H1 (cell line): ENCODE measurements around the gene STX17. TPM values are rescaled to one million over a fixed set of nuclear protein-coding genes. Genes with fewer than 3 reads are reported as not detected.
A peak's percentile ranks its signal among the peaks of the same experiment; 100 is the strongest.
"Not testable (repeated sequence)": the region's sequence is repeated elsewhere in the genome, so short reads cannot be mapped to it uniquely, and the experiment has no call there.

ENCODE experiments used
- CTCF ChIA-PET: fragments of 300-600 bp; sonication (Branson Sonifier 250); formaldehyde crosslinking; loops from one replicate; lab custom pipeline; 2021; ENCODE audit not compliant: partially characterized antibody; lab: Charles Lee
- POLR2A ChIA-PET: fragments of 300-600 bp; sonication (Branson Sonifier 250); formaldehyde crosslinking; loops from one replicate; lab custom pipeline; 2021; ENCODE audit warnings: inconsistent platforms; ENCODE audit not compliant: partially characterized antibody; lab: Charles Lee
- DNase-seq, 2 experiments: peaks; one replicate each; pipeline versions ENCODE4 v3.0.0 to v3.0.0-alpha.2; 2010 to 2022; ENCODE audit warnings: low spot score in 2 of 2, low read depth in 1 of 2, mixed read lengths in 1 of 2
- FAIRE-seq: peaks from 2 replicates; lab custom pipeline; 2011; peaks lifted over from hg19 to GRCh38; lab: Jason Lieb, UNC
- H2AFZ ChIP-seq: 2 replicates; pipeline ENCODE4 v1.8.1; 2012; ENCODE audit warnings: low read length, inconsistent platforms
- H2AK5ac ChIP-seq: 2 replicates; pipeline ENCODE4 v1.6.1; 2013; ENCODE audit warnings: low read depth, low read length
- H2BK120ac ChIP-seq: replicated peaks from 2 replicates; pipeline ENCODE3; 2013; ENCODE audit warnings: low read depth, low read length, inconsistent platforms
- H2BK12ac ChIP-seq: 2 replicates; pipeline ENCODE4 v1.6.1; 2013; ENCODE audit warnings: low read depth, low read length
- H2BK15ac ChIP-seq: 2 replicates; pipeline ENCODE4 v1.6.1; 2013; ENCODE audit warnings: low read length
- H2BK20ac ChIP-seq: 2 replicates; pipeline ENCODE4 v1.6.1; 2013; ENCODE audit warnings: low read length
- H2BK5ac ChIP-seq: 2 replicates; pipeline ENCODE4 v1.6.1; 2013; ENCODE audit warnings: low read depth, low read length
- H3K14ac ChIP-seq: 2 replicates; pipeline ENCODE4 v1.6.1; 2013; ENCODE audit warnings: inconsistent platforms; ENCODE audit not compliant: insufficient read length
- H3K18ac ChIP-seq: 2 replicates; pipeline ENCODE4 v1.6.1; 2013; ENCODE audit warnings: low read length; ENCODE audit errors: extremely low read depth
- H3K23ac ChIP-seq: 2 replicates; pipeline ENCODE4 v1.6.1; 2013; ENCODE audit warnings: inconsistent platforms; ENCODE audit not compliant: insufficient read length
- H3K23me2 ChIP-seq: 2 replicates; pipeline ENCODE4 v1.6.1; 2013; ENCODE audit warnings: low read depth, low read length
- H3K27ac ChIP-seq: 2 replicates; pipeline ENCODE4 v1.6.1; 2011; ENCODE audit warnings: low read depth, low read length, inconsistent platforms
- H3K27me3 ChIP-seq, 4 experiments: replicated peaks in 1 of 4; 1 replicate in 1 of 4; 2 replicates in 3 of 4; pipeline versions ENCODE4 v1.6.1 to v1.8.1; 2011 to 2013; ENCODE audit warnings: low read length in 3 of 4, mild to moderate bottlenecking in 3 of 4, inconsistent platforms in 2 of 4, mixed read lengths in 2 of 4, moderate library complexity in 1 of 4; ENCODE audit not compliant: control insufficient read depth in 3 of 4, insufficient read depth in 3 of 4; ENCODE audit errors: extremely low read depth in 1 of 4
- H3K36me3 ChIP-seq, 4 experiments: 2 replicates each; pipeline versions ENCODE4 v1.6.1 to v1.8.1; 2011 to 2013; ENCODE audit warnings: mild to moderate bottlenecking in 4 of 4, low read length in 3 of 4, moderate library complexity in 2 of 4, control low read depth in 1 of 4, inconsistent platforms in 1 of 4; ENCODE audit not compliant: insufficient read depth in 4 of 4, control insufficient read depth in 2 of 4
- H3K4ac ChIP-seq: replicated peaks from 2 replicates; pipeline ENCODE3; 2013; ENCODE audit warnings: low read length, low read depth, mixed read lengths, inconsistent platforms; ENCODE audit not compliant: insufficient read length
- H3K4me1 ChIP-seq, 4 experiments: replicated peaks in 1 of 4; 1 replicate in 1 of 4; 2 replicates in 3 of 4; pipeline versions ENCODE4 v1.6.1 to v1.8.1; 2011 to 2013; ENCODE audit warnings: low read length in 3 of 4, inconsistent platforms in 2 of 4, mixed read lengths in 1 of 4; ENCODE audit not compliant: insufficient read depth in 4 of 4, control insufficient read depth in 3 of 4
- H3K4me2 ChIP-seq, 2 experiments: 2 replicates each; pipeline versions ENCODE4 v1.6.1 to v1.8.1; 2011 to 2013; ENCODE audit warnings: low read depth in 2 of 2, low read length in 2 of 2, control low read depth in 1 of 2, inconsistent platforms in 1 of 2, mild to moderate bottlenecking in 1 of 2; ENCODE audit not compliant: insufficient read depth in 1 of 2
- H3K4me3 ChIP-seq, 4 experiments: fragments of 200-600, 300-600 bp in 1 of 4; sonication (generic), shearing (Covaris generic), sonication (Bioruptor Twin) in 1 of 4; 2 replicates each; pipeline versions ENCODE4 v1.5.1 to v1.8.1; 2011 to 2016; ENCODE audit warnings: low read length in 4 of 4, low read depth in 3 of 4, control low read depth in 2 of 4, inconsistent platforms in 2 of 4, mild to moderate bottlenecking in 2 of 4, mixed read lengths in 1 of 4, moderate library complexity in 1 of 4; ENCODE audit not compliant: insufficient read depth in 2 of 4; ENCODE audit errors: extremely low read depth in 1 of 4
- H3K56ac ChIP-seq: replicated peaks from 2 replicates; pipeline ENCODE3; 2013; ENCODE audit warnings: low read depth, mild to moderate bottlenecking, mixed read lengths, low read length, inconsistent platforms; ENCODE audit not compliant: insufficient read length
- H3K79me1 ChIP-seq: 2 replicates; pipeline ENCODE4 v1.6.1; 2013; ENCODE audit warnings: low read depth, low read length, control low read depth
- H3K79me2 ChIP-seq, 2 experiments: 2 replicates each; pipeline versions ENCODE4 v1.6.1 to v1.8.1; 2012 to 2013; ENCODE audit warnings: low read length in 2 of 2, mild to moderate bottlenecking in 2 of 2, inconsistent platforms in 1 of 2; ENCODE audit not compliant: insufficient read depth in 2 of 2, control insufficient read depth in 1 of 2
- H3K9ac ChIP-seq, 4 experiments: replicated peaks in 1 of 4; 1 replicate in 1 of 4; 2 replicates in 3 of 4; pipeline versions ENCODE4 v1.6.1 to v1.8.1; 2011 to 2013; ENCODE audit warnings: low read depth in 3 of 4, low read length in 3 of 4, control low read depth in 2 of 4, mild to moderate bottlenecking in 2 of 4, moderate library complexity in 2 of 4, inconsistent platforms in 1 of 4; ENCODE audit errors: extremely low read depth in 1 of 4
- H3K9me3 ChIP-seq, 2 experiments: 2 replicates each; pipeline versions ENCODE4 v1.6.1 to v1.8.1; 2012 to 2013; ENCODE audit warnings: mild to moderate bottlenecking in 2 of 2, moderate library complexity in 2 of 2, control low read depth in 1 of 2, inconsistent platforms in 1 of 2, low read depth in 1 of 2, low read length in 1 of 2, mixed read lengths in 1 of 2; ENCODE audit not compliant: insufficient read depth in 2 of 2
- H4K20me1 ChIP-seq, 2 experiments: replicated peaks in 1 of 2; 2 replicates each; pipeline versions ENCODE3 to v1.8.1; 2011 to 2013; ENCODE audit warnings: inconsistent platforms in 2 of 2, low read length in 2 of 2, mild to moderate bottlenecking in 1 of 2; ENCODE audit not compliant: insufficient read depth in 2 of 2, control insufficient read depth in 1 of 2
- H4K5ac ChIP-seq: 2 replicates; pipeline ENCODE4 v1.6.1; 2013; ENCODE audit warnings: low read length, low read depth, mixed read lengths, inconsistent platforms; ENCODE audit not compliant: insufficient read length
- H4K8ac ChIP-seq: 2 replicates; pipeline ENCODE4 v1.8.0; 2013; ENCODE audit warnings: mild to moderate bottlenecking, moderate library complexity, low read length, inconsistent platforms; ENCODE audit not compliant: insufficient read depth; ENCODE audit errors: extremely low read depth
- H4K91ac ChIP-seq: replicated peaks from 2 replicates; pipeline ENCODE3; 2013; ENCODE audit warnings: low read length, mixed read lengths, inconsistent platforms; ENCODE audit not compliant: insufficient read length
- ATF2 ChIP-seq: IDR thresholded peaks from 2 replicates; pipeline ENCODE4 v1.6.1; 2012; ENCODE audit warnings: low read length, inconsistent platforms
- E2F6 ChIP-seq: IDR thresholded peaks from 2 replicates; pipeline ENCODE4 v1.6.1; 2012; ENCODE audit warnings: inconsistent platforms
- GABPA ChIP-seq: IDR thresholded peaks from 2 replicates; pipeline ENCODE4 v1.6.1; 2011; ENCODE audit warnings: mild to moderate bottlenecking, low read length, moderate library complexity, borderline replicate concordance; ENCODE audit not compliant: insufficient read depth
- KDM4A ChIP-seq: IDR thresholded peaks from one replicate; pipeline ENCODE4 v1.7.1; 2012; ENCODE audit warnings: low read depth, mild to moderate bottlenecking, moderate library complexity, low read length, inconsistent platforms; ENCODE audit not compliant: severe bottlenecking
- SIN3A ChIP-seq, 2 experiments: IDR thresholded peaks in 1 of 2; conservative IDR thresholded peaks in 1 of 2; 2 replicates each; pipeline ENCODE4 v1.6.1; 2011 to 2012; ENCODE audit warnings: low read length in 2 of 2, improper control_type of control experiment in 1 of 2, low read depth in 1 of 2, mild to moderate bottlenecking in 1 of 2
- SP4 ChIP-seq: IDR thresholded peaks from 2 replicates; pipeline ENCODE4 v1.6.1; 2012; ENCODE audit warnings: low read length, inconsistent platforms
- WGBS, 2 experiments: shearing (Covaris generic) in 1 of 2; methylation state at CpG; one replicate each; pipeline versions ENCODE4 v1.1.6 to v1.1.7; 2013 to 2015; ENCODE audit warnings: low lambda C conversion rate in 2 of 2, mixed read lengths in 2 of 2, inconsistent platforms in 1 of 2, low coverage in 1 of 2, missing lambda C conversion rate in 1 of 2; ENCODE audit not compliant: insufficient replicate concordance in 2 of 2, insufficient coverage in 1 of 2, insufficient read length in 1 of 2; ENCODE audit errors: extremely low coverage in 1 of 2, missing lambda C conversion rate in 1 of 2; 5-methylcytosine and 5-hydroxymethylcytosine counted together
- polyA plus RNA-seq, 7 experiments: library from polyadenylated mRNA; depleted of rRNA in 3 of 7; stranded (reverse) in 5 of 7; unstranded in 2 of 7; fragments of >200 nt in 5 of 7; fragments of 200-250 nt in 2 of 7; gene quantifications; 1 replicate in 5 of 7; 2 replicates in 1 of 7; 4 replicates in 1 of 7; pipeline versions ENCODE4 v1.2.1 to v1.2.3, GENCODE V29; 2011 to 2013; ENCODE audit warnings: missing spikeins in 2 of 7, mixed read lengths in 2 of 7
- total RNA-seq: library from RNA; stranded (reverse); fragmentation: NEBNext Ultra II Directional; extraction: Animal tissue kit (Norgen Biotek cat#: 25700); gene quantifications from 2 replicates; pipeline ENCODE4 v1.2.1, GENCODE V29; 2021

The STX17 gene
- total and polyA plus RNA-seq, 2 of the 8 experiments (the other 6 are each of a cell fraction or from before 2014, with no cell fraction given) = 4.5 to 16.3 TPM

DNA sequence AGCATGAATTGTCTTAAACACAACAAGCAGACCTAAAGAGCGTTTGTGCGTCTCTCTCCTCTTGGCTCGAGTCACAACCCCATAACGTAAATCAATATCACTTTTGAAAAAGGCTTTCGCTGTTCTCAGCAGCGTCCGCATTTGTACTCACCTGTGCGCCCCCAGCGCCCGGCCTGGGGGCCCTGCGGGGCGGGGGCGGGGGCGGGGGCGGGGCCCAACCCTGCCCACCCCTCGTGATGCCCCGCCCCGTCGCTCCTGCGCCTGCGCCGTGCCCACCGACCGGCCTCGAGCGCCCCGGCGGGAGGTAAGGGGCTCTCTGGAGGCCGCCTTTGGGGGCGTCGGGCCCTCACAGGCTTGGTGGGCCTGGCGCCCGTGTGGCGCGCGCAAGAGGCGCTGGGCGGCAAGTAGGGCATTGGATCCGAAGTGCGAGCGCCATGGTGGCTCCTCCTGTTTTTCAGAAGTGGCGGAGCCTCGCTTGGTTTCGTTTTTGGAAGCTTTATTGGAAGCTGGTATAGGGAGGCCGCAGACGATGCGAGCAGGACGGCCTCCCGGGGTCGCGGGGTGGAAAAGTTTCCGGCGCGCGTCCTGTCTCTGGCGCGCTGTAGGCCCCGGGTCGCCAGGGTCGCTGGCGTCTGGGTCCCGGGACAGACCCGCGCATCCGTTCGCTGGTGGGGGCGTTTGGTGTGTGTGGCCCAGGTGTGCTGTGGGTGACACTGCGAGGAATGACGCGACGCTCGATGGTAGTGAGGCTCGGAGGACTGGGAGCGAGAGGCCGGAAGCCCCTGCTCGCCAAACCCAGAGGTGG, at the start of gene STX17 (continued):
- peak; percentile 56; the same call in 1 of the 2 replicates for TF ChIP-seq E2F6
- 0 out of 4 replicates have a peak, but pooled peaks of 1 of the 2 experiments have one; percentile 30 for TF ChIP-seq SIN3A (conservative IDR thresholded peaks at IDR 0.05 in 1 of 2, IDR thresholded peaks at IDR 0.05 in 1 of 2; ENCODE audit: low read depth in 1 of 2, low read length in 2 of 2)
- no peak for TF ChIP-seq ATF2
- TF ChIP-seq SP4 = 0 out of 2 replicates have a peak, but pooled peaks have one; percentile 27
- TF ChIP-seq GABPA = no peak
- TF ChIP-seq KDM4A = peak; percentile 91

DNA sequence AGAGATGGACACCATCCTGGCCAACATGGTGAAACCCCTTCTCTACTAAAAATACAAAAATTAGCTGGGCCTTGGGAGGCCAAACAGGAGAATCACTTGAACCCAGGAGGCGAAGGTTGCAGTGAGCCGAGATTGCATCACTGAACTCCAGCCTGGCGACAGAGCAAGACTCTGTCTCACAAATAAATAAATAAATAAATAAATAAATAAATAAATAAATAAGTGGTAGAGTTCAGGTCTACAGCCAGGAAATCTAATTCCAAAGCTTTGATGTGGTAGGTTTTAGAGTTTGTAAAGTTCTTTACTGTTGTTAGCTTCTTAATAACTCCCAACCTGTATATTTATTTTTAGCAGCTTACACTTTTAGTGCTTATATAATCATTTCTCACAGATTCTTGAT, 48.9 kb upstream of the STX17 start:
- ChIA-PET CTCF (interaction anchor here (0.6 to 4.3 kb wide), 7 partner anchors 13 to 233 kb away, joined by 3 to 51 read pairs (median 6); partner anchors contain the start of gene NR4A3), POLR2A (interaction anchor here (0.8 kb wide), 1 partner anchor 25 kb away, joined by 3 read pairs; no protein-coding TSS in a partner anchor)
- not testable (repeated sequence) for H4K8ac ChIP-seq, H4K20me1 ChIP-seq, H3K36me3 ChIP-seq, H3K4ac ChIP-seq, H3K9me3 ChIP-seq, FAIRE-seq, H2BK5ac ChIP-seq, H3K23ac ChIP-seq, H4K5ac ChIP-seq, H2BK15ac ChIP-seq, H3K4me2 ChIP-seq, DNase-seq, H2AFZ ChIP-seq, H2BK120ac ChIP-seq, H3K14ac ChIP-seq, H2BK12ac ChIP-seq, H3K18ac ChIP-seq, H2BK20ac ChIP-seq, H3K56ac ChIP-seq, H3K79me2 ChIP-seq, H3K27ac ChIP-seq, H4K91ac ChIP-seq, H3K23me2 ChIP-seq, H3K27me3 ChIP-seq, H3K4me1 ChIP-seq, H3K79me1 ChIP-seq, H3K9ac ChIP-seq, H3K4me3 ChIP-seq, H2AK5ac ChIP-seq
- WGBS, 2 experiments = 85% methylated on average over 3 of the region's 3 CpGs; no CpG with 5 or more reads in 1 of the 2 experiments
